Ammon's horn (tissue), 1 donor: ENCODE measurements around the gene SLC25A40.
"Not testable (repeated sequence)": the region's sequence is repeated elsewhere in the genome, so short reads cannot be mapped to it uniquely, and the experiment has no call there.

Experiments used
- DNase-seq: peaks from one replicate; pipeline ENCODE4 v3.0.0-alpha.2; 2016; ENCODE audit warnings: low spot score

The SLC25A40 gene, protein sequence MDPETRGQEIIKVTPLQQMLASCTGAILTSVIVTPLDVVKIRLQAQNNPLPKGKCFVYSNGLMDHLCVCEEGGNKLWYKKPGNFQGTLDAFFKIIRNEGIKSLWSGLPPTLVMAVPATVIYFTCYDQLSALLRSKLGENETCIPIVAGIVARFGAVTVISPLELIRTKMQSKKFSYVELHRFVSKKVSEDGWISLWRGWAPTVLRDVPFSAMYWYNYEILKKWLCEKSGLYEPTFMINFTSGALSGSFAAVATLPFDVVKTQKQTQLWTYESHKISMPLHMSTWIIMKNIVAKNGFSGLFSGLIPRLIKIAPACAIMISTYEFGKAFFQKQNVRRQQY

DNA sequence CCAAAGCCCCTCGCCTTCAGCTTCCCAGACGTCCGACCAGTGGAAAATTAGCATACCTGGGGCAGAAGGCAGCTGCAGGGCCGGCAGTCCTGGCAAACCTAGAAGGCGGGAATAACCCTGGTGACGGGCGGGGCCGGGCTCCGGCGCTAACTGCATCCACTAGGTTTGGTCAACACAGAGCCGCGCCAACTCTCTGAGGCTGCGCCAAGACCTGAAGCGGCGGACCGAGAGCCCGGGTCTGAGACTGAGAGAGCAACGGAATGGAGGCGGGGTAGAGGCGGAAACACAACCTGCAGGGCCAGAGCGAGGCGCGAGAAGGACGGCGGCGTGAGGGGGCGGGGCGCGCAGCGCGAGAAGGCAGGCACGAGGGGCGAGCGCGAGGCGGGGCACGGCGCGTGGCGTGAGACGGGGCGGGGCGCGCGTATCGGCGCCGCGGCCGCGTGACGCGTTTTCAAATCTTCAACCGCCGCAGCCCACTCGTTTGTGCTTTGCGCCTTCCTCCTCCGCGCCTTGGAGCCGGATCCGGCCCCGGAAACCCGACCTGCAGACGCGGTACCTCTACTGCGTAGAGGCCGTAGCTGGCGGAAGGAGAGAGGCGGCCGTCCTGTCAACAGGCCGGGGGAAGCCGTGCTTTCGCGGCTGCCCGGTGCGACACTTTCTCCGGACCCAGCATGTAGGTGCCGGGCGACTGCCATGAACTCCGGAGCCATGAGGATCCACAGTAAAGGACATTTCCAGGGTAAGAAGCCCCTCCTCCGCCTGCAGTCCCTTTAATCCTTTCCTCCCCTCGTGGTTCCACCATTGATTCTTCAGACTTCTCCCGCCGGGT is at the start of gene SLC25A40, which contains the start of gene DBF4:
Gene SLC25A40, minus strand, starts transcription at position 321 of the 829 bp plus-strand sequence. CDS start 17,633 bp downstream, outside the sequence.
Gene DBF4, plus strand, starts transcription at position 454 of the 829 bp plus-strand sequence. Its CDS starts 240 bp downstream, at position 694.
- DNase-seq: peak; percentile 95

DNA sequence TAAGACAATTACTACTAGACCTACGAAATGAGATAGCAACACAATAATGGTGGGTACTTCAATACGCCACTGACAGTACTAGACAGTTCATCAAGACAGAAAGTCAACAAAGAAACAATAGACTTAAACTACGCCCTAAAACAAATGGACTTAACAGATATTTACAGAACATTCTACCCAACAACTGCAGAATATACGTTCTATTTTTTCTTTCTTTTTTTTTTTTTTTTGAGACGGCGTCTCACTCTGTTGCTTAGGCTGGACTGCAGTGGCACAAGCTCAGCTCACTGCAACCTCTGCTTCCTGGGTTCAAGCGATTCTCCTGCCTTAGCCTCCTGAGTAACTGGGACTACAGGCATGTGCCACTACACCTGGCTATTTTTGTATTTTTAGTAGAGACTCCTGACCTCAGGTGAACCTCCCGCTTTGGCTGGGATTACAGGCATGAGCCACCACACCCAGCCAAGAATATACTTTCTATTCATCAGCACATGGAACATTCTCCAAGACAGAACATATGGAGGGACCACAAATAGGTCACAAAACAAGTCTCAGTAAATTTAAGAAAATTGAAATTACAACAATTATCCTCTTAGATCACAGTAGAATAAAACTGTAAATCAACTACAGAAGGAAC is 46.7 kb upstream of the SLC25A40 start:
- not testable (repeated sequence) for DNase-seq

DNA sequence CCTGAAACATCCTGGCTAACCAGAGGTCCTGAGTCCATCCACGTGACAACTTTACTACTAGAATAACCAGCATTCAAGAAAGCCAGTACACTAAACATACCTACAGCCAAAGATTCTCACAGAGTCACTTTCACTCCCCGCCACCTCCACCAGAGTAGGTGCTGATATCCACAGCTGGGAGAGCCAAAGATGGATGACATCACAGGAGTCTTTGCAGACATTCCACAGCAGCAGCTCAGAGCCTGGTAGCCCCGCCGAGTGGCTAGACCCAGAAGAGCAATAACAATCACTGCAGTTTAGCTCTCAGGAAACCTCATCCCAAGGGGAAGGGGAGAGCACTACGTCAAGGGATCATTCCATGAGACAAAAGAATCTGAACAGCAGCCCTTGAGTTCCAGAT is 44.4 kb upstream of the SLC25A40 start:
- DNase-seq: no peak

DNA sequence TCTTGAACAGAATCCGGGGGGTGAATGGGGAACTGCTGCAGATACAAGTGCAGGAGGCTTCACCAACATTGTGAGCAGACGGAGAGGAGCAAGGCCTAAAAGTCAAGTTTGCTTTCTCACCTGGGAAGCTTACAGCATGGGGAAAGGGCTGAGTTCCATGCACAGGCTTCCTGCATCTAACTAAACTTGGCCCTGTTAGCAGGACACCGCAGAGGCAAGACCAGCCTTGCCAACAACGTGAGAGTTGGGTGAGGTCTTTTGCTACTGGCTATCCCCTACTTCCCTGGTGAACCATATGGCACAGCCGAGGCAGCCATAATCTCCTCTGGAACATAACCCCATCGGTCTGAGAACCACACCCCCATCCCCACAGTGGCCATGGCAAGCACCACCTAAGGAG is 43.7 kb upstream of the SLC25A40 start:
- DNase-seq: no peak

DNA sequence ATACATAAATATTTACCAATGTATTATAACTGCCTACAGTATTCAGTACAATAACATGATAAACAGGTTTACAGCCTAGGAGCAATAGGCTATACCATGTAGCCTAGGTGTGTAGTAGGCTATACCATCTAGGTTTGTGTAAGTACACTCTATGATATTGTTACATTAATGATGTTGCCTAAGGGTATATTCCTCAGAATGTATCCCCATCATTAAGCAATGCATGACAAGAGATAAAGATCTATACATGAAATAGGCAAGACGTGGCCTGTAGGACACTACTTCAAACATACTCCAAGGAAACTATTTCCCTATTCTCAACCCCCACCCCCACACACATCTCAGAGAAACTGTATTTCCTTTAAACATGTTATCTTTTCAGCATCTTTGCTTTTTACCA is 42.6 kb upstream of the SLC25A40 start:
- DNase-seq: no peak

DNA sequence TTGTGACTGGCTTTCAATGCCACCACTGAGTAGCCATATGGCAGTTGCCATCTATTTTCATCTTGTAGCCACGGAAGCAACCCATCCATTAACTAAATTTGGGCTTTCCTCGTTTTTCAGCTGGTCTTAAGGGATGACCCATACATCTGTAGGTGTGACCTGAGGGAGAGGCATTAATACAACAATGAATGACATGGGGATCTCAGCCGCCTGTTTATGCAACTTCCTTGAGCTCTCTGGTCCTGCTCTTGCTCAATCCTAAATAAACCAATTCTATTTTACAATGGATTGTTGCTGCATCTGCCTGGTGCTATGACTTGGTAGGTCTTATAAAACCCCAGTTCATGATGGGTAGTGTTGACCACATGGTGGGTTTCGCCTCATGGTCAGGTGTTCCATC is 36.0 kb upstream of the SLC25A40 start:
- DNase-seq: no peak

DNA sequence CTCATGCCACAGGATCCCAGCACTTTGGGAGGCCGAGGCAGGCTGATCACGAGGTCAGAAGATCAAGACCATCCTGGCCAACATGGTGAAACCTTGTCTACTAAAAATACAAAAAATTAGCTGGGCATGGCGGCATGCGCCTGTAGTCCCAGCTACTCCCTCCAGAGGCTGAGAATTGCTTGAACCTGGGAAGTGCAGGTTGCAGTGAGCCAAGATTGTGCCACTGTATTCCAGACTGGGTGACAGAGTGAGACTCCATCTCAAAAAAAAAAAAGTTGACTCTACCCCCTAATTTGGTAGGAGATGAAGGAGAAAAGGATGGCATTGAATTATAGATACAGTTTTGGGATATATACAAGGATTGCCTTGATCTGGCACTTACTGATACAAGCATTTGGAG is 32.7 kb upstream of the SLC25A40 start:
- not testable (repeated sequence) for DNase-seq

DNA sequence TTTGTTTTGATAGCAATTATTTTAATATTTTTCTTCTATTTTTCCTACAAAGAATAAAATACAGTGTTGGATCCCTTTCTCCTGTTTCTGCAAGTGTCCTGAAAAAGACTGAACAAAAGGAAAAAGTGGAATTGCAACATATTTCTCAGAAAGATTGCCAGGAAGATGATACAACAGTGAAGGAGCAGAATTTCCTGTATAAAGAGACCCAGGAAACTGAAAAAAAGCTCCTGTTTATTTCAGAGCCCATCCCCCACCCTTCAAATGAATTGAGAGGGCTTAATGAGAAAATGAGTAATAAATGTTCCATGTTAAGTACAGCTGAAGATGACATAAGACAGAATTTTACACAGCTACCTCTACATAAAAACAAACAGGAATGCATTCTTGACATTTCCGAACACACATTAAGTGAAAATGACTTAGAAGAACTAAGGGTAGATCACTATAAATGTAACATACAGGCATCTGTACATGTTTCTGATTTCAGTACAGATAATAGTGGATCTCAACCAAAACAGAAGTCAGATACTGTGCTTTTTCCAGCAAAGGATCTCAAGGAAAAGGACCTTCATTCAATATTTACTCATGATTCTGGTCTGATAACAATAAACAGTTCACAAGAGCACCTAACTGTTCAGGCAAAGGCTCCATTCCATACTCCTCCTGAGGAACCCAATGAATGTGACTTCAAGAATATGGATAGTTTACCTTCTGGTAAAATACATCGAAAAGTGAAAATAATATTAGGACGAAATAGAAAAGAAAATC is 31.2 kb upstream of the SLC25A40 start:
- DNase-seq: not testable (repeated sequence)

DNA sequence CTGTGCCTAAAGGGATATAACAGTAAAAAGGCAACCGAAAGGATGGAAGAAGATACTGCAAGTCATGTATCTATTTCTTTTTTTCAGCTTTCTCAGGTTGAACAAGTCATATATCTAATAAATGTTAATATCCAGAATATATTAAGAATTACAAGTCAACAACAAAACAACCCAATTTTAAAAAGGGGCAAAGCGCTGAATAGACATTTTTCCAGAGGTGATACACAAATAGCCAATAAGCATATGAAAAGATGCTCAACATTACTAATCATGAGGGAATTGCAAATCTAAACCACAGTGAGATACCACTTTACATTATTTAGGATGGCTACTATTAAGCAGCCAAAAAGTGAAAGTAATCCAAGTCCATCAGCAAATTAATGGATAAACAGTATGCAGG is 23.1 kb upstream of the SLC25A40 start:
- DNase-seq: no peak

DNA sequence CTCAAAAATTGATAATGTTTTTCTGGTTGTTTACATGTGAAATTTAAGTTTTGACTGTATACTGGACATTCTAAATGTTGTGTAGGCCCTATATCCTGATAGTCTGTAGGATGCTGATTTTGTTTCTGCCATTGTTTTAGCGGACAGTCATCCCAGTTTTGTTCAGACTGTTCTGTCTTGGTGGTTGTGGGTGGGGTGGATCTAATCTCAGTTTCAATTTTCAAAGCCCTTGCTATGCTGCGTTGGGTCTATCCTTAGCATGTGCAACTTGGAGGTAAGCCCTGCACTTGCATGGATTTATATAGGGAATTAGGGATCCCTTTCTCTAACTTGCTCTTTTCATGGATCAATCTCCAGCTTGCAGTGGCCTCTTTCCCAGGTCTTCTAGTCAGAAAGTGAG is 19.2 kb upstream of the SLC25A40 start:
- no peak for DNase-seq

DNA sequence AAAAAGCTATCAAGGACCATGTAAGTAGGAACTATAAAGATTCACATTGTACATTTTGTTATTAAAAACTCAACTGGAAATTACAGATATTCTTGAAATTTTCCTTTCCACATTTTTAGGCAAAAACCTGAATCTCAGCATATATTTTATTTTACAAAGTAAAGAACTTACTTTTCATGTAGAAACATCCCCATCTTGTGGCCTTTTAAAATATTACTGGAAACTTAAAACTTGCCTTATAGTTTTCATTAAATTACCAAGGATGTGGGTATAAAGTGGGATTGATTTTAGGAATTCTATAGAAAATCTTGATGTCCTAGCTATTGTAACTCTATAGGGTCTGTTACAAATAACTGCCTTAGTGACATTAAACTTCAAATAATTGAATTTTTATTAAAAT is 10.7 kb upstream of the SLC25A40 start:
- DNase-seq: no peak

DNA sequence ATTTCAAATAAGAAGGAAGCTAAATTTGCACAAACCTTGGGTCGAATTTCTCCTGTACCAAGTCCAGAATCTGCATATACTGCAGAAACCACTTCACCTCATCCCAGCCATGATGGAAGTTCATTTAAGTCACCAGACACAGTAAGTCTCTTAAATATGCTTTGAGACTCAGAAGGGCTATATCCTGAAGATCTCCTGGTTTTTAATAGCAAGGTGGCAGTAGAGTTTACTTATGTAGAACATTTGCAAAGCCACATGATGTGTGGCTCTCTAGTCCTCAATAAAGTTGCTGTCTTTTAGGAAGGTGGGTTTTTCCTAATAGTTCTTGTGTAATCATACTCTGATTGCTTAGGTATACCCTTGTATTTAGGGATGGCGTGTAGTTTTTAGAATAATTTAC is 8.9 kb upstream of the SLC25A40 start:
- no peak for DNase-seq

DNA sequence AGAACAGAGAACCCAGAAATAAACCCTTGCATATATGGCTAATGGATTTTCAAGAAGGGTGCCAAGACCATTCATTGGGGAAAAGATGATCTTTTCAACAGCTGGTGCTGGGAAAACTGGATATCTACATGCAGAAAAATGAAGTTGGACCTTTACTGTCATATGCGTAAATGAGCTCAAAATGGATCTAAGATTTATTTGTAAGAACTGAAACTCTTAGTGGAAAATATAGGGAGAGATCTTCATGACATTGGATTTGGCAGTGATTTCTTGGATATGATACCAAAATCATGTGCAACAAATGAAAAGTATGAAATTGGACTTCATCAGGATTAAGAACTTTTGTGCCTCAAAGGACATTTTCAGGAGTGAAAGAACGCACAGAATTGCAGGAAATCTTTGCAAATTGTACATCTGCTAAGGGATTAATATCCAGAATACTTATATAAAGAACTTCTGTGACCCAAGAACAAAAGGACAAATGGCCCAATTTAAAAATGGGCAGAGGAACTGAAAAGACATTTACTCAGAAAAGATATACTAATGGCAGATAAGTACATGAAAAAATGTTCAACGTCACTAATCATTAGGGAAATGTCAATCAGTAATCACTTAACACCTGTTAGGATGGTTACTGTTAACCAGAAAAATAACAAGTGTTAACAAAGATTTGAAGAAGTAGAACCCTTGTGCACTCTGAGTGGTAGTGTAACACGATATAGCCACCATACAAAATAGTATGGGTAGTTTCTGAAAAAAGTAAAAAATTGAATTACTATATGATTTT is 6.2 kb upstream of the SLC25A40 start:
- no peak for DNase-seq

DNA sequence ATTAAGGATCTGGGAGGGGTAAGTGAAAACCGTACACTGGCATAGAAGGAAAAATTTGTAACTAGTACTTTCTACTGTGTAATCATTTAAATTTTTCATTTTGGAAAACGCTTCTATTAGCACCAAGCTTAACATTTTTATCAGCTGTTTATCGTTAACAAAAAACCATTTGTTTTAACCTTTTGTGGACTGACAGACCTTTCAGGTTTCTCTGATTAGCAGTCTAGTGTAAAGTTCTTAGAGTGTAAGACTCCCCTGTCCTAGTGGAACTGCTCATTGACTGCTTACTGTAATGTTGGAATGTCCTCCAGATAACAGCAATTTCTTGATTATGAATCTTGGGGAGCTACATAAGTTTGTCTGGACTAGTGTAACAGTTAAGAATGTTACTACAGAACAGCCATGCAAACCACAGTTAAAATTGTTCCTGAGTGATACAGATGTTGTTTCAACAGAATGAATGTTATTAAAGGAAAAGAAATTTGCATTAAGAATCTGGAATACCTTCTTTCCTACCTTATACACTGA is 2.1 kb upstream of the SLC25A40 start:
- DNase-seq: no peak

DNA sequence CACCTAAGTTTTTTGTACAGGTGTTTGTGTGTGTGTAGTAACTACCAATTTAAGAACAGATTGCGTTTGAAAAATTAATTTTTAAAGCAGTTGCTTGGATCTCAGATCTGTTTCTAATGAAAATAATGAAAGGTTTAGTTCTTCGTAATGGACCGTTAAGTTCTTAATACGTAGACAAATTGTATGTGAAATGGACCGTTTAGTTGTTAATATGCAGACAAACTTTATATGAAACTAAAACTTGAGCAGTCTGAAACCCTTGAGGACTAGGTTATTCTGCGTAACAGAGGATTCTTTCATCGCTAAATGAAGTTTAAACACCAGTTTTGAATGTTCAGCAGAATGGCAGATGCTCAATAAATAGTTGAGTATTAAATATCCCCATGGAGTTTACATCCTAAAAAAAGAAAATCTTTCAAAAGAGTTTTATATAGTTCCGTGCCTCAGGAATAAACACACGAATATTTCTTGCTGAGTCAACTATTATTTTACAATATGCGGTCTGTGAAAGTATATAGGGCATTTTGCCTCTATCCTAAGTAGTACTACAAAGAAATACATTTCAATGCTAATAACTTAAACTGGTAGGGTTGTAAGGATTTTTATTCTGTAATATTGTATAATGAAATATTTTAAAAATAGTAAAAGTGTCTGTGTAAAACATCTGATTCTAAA is 1.3 kb upstream of the SLC25A40 start:
- DNase-seq: no peak

DNA sequence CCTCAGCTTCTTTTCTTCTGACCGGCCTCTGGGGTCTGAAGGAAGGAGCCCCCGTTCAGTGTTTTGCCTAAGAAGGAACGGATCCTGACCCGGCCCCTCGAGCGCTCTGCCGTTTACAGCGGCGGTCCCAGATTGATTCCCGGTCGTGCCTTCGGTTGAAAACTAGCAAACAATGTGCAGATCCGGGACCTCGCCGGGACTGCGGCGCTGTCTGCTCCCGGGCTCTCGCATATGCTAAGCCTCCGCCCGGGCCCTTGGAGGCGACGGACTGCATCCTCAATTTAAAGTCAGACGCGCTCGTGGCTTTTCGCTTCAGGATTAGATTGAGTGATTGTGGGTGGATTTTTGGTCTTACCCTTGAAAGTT is 692 bp upstream of the SLC25A40 start:
- peak; percentile 50 for DNase-seq

DNA sequence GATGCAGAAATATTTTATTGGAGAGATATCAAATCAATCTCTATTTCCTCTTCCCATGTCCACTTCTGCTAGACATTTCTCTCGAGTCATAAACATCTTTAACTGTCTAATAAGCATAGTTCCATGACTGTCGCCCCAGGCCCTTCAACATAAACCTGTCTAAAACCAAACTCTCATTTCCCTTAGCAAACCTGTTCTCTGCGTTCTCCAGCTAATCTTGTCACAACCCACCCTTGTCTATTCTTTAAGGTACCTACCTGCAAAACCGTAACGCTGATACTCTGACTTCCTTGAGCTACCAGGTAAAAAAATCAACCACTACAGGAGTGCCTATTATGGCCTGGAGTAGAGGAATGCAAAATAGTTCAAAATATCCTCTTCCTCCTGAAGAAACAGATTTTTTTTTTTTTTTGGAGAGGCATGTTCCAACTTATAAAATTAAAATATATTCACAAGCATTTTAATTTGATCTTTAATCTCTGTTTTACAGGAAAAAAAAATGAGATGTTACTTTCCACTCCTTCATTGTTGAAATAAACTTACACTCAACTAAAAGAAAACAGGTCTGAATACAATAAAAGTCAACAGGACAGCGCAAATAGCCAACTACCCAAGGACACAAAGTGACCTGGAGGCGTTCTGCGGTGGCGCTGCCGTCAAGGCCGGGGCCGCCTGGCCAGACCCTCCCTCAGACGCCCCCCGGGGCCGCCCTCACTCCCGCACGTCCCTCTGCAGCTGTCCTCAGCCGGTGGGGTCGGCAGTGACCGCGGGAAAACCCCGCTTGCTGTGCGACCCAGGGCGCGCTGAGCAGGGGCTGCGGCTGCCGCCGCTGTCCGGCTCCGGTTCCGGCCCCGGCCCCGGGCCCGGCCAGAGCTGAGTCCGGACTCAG is 765 bp downstream of the SLC25A40 start:
- DNase-seq: peak; percentile 40

DNA sequence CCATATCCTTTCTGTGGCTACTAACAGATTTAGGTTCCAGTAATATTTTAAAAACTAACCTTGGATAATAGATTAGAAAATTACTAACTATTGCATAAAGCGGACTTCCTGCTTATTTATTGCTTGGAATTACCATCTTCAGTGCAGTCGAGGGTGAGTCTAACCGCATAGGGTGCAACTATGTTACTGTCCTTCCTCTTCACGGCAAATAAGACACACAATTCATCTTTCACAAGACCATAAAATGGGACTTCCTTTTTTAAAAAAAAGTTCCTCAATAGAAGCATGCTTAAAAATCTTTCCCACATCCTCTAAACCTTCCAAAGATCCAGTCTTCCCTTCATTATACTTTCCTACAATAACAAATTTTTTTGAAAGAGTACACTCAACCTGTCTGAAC is 2.1 kb downstream of the SLC25A40 start:
- DNase-seq: no peak

DNA sequence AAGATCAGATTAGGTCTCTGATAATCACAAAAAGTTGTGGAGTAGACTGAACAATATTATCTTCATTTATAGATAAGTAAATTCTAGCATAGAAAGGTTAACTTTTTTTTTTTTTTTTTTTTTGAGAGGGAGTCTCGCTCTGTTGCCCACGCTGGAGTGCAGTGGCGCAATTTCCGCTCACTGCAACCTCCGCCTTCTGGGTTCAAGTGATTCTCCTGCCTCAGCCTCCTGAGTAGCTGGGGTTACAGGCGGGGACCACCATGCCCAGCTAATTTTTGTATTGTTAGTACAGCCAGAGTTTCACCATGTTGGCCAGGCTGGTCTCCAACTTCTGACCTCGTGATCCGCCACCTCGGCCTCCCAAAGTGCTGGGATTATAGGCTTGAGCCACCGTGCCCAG is 2.8 kb downstream of the SLC25A40 start:
- DNase-seq: not testable (repeated sequence)
